ENCODE data around the gene DPP10. TPM values are rescaled to one million over a fixed set of nuclear protein-coding genes. Genes with fewer than 3 reads are reported as not detected.

The DPP10 gene
- total and polyA plus RNA-seq, 4 donors = 30.6 to 83.0 (median 48.0) TPM

GRCh38 chr2:114754907-114755563 lies 312.6 kb downstream of the DPP10 start:
- Histone ChIP-seq H3K4me1 (ENCODE audit: control insufficient read depth, insufficient read depth, low read length) (no peaks in the 10 kb centered on the region), H3K27ac (ENCODE audit: low read depth, low read length) (no peak overlapping the region), H3K36me3 (ENCODE audit: control insufficient read depth, insufficient read depth, low read length) (no peaks in the 10 kb centered on the region), H3K4me3 (ENCODE audit: low read depth, low read length) (no peak overlapping the region), H3K27me3 (ENCODE audit: control insufficient read depth, insufficient read depth, low read length) (peaks cover 1% of the 10 kb centered on the region), H3K9me3 (ENCODE audit: control insufficient read depth, insufficient read depth, low read length) (no peaks in the 10 kb centered on the region)
- WGBS (ENCODE audit: insufficient coverage) = 100% methylated on average over 1 of the region's 3 CpGs
- no peak for DNase-seq (ENCODE audit: low read depth in 4 of 6, low spot score in 6 of 6)

GRCh38 chr2:114762376-114762775 lies 319.9 kb downstream of the DPP10 start:
- no CpG with 5 or more reads among the region's 1 CpG for WGBS (ENCODE audit: insufficient coverage)
- peak in 1 of 6 donors; percentile 63 for DNase-seq (ENCODE audit: low read depth in 4 of 6, low spot score in 6 of 6)
- no peaks in the 10 kb centered on the region for H3K36me3 ChIP-seq (ENCODE audit: control insufficient read depth, insufficient read depth, low read length)
- H3K27ac ChIP-seq (ENCODE audit: low read depth, low read length) = no peak overlapping the region
- no peak overlapping the region for H3K4me3 ChIP-seq (ENCODE audit: low read depth, low read length)
- no peaks in the 10 kb centered on the region for H3K4me1 ChIP-seq (ENCODE audit: control insufficient read depth, insufficient read depth, low read length)
- H3K27me3 ChIP-seq (ENCODE audit: control insufficient read depth, insufficient read depth, low read length) = peaks cover 2% of the 10 kb centered on the region
- H3K9me3 ChIP-seq (ENCODE audit: control insufficient read depth, insufficient read depth, low read length) = no peaks in the 10 kb centered on the region

- Histone ChIP-seq H3K27me3 (ENCODE audit: control insufficient read depth, insufficient read depth, low read length) (peaks cover 2% of the 10 kb centered on the region), H3K4me3 (ENCODE audit: low read depth, low read length) (no peak overlapping the region), H3K36me3 (ENCODE audit: control insufficient read depth, insufficient read depth, low read length) (no peaks in the 10 kb centered on the region), H3K4me1 (ENCODE audit: control insufficient read depth, insufficient read depth, low read length) (no peaks in the 10 kb centered on the region), H3K9me3 (ENCODE audit: control insufficient read depth, insufficient read depth, low read length) (no peaks in the 10 kb centered on the region), H3K27ac (ENCODE audit: low read depth, low read length) (no peak overlapping the region)
- peak in 2 of 6 donors; percentile 39 to 48 for DNase-seq (ENCODE audit: low read depth in 4 of 6, low spot score in 6 of 6)
- WGBS (ENCODE audit: insufficient coverage) = 33% methylated on average over 4 of the region's 6 CpGs
These were observed 320.5 kb downstream of the DPP10 start for GRCh38 chr2:114762986-114763385.

DNA sequence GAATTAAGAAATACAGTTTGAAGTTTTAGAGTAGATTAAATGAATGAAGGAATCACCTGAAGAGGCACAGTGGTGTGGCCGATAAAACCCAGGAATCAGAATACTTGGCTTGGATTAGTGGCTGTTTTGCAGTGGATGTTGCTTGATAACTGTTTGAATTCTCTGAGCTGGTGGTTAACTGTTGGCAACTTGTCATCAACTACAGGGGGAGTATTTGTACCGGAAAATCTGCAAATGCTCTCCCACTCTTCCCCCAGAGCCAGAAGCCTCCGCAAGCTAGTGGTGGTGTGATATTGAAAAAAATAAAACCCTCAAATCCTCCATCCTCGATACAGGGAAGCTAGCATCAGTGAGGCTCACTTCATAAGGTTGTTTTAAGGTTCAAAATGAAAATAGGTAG lies 326.7 kb downstream of the DPP10 start:
- no peaks in the 10 kb centered on the region for H3K9me3 ChIP-seq (ENCODE audit: control insufficient read depth, insufficient read depth, low read length)
- no peak for DNase-seq (ENCODE audit: low read depth in 4 of 6, low spot score in 6 of 6)
- no peaks in the 10 kb centered on the region for H3K4me1 ChIP-seq (ENCODE audit: control insufficient read depth, insufficient read depth, low read length)
- no peaks in the 10 kb centered on the region for H3K27me3 ChIP-seq (ENCODE audit: control insufficient read depth, insufficient read depth, low read length)
- no peak overlapping the region for H3K4me3 ChIP-seq (ENCODE audit: low read depth, low read length)
- no peaks in the 10 kb centered on the region for H3K36me3 ChIP-seq (ENCODE audit: control insufficient read depth, insufficient read depth, low read length)
- WGBS (ENCODE audit: insufficient coverage) = 100% methylated on average over 1 of the region's 4 CpGs
- no peak overlapping the region for H3K27ac ChIP-seq (ENCODE audit: low read depth, low read length)

DNA sequence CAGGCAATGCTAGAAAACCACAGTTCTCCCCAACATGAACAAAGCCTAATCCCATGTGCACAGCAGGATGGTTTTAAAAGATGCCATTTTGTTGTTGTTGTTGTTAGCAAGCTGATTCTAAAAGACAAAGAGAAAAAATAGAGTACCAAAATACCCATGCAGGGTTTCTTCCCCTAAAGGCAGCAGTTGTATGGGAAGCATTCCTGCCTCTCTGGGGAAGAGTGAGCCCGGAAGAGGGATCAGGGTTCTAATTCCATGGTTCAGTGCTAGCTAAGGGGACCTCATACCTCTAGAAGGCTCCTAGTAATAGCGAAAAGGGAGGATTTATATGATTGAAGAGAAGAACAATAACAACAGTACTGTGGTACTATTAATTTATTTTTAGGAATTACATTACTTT lies 327.6 kb downstream of the DPP10 start:
- no peak for DNase-seq (ENCODE audit: low read depth in 4 of 6, low spot score in 6 of 6)
- H3K4me3 ChIP-seq (ENCODE audit: low read depth, low read length) = no peak overlapping the region
- no peak overlapping the region for H3K27ac ChIP-seq (ENCODE audit: low read depth, low read length)
- H3K36me3 ChIP-seq (ENCODE audit: control insufficient read depth, insufficient read depth, low read length) = no peaks in the 10 kb centered on the region
- 33% methylated on average over 1 of the region's 2 CpGs for WGBS (ENCODE audit: insufficient coverage)
- no peaks in the 10 kb centered on the region for H3K9me3 ChIP-seq (ENCODE audit: control insufficient read depth, insufficient read depth, low read length)
- H3K4me1 ChIP-seq (ENCODE audit: control insufficient read depth, insufficient read depth, low read length) = no peaks in the 10 kb centered on the region
- no peaks in the 10 kb centered on the region for H3K27me3 ChIP-seq (ENCODE audit: control insufficient read depth, insufficient read depth, low read length)

DNA sequence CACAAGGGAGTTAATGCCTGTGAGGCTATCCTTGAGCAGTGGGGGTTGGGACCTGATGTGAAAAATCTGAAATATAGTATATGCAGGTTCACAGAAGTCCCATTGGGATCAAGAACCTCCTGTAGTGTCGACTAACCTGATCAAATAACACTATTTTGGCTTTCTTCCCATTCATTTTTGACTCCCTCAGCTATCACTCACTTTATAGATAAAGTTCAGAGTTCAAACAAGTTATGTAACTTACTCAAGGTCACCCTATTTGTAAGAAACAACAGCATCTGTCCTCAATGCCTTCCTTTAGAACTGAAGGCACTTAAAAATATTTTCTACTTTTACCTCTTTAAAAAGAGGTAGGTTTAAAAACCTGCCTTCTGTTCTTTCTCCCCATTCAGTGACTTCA lies 341.6 kb downstream of the DPP10 start:
- H3K27me3 ChIP-seq (ENCODE audit: control insufficient read depth, insufficient read depth, low read length) = no peaks in the 10 kb centered on the region
- DNase-seq (ENCODE audit: low read depth in 4 of 6, low spot score in 6 of 6) = no peak
- 64% methylated on average over 1 of the region's 1 CpG for WGBS (ENCODE audit: insufficient coverage)
- H3K27ac ChIP-seq (ENCODE audit: low read depth, low read length) = no peak overlapping the region
- no peak overlapping the region for H3K4me3 ChIP-seq (ENCODE audit: low read depth, low read length)
- H3K36me3 ChIP-seq (ENCODE audit: control insufficient read depth, insufficient read depth, low read length) = no peaks in the 10 kb centered on the region
- H3K9me3 ChIP-seq (ENCODE audit: control insufficient read depth, insufficient read depth, low read length) = no peaks in the 10 kb centered on the region
- H3K4me1 ChIP-seq (ENCODE audit: control insufficient read depth, insufficient read depth, low read length) = no peaks in the 10 kb centered on the region

DNA sequence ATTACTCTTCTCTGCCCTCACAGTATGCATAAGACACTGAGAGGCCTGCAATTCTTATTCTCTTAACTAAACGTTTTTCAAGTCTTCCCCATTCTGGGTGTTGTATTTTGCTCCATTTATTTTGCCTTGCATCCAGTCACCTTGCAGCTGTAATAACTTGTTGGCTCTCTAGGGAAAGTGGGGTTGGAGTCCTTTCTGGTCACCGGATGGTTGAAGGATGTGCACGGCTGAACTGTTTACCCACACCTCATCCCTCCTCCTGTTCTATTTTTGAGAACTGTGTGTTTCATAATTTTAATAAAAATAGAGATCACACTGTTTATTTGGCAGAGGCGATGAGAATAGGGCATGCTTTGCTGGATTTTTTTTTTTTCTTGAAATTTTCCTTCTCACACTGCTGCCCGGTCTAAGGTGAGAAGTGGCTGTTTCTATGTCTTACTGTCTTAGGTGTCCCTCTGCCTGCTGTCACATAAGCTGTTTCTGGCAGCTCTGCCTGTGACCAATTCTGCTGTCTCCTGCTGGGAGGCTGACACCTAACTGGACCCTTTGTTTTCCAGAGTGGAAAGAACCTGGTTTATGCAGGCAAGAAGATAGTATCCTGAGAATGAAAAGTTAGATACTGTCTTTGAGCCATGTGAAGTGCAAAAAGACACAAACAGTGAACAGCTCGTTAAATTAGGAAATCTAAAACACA lies 342.6 kb downstream of the DPP10 start:
- Histone ChIP-seq H3K4me3 (ENCODE audit: low read depth, low read length) (no peak overlapping the region), H3K9me3 (ENCODE audit: control insufficient read depth, insufficient read depth, low read length) (no peaks in the 10 kb centered on the region), H3K4me1 (ENCODE audit: control insufficient read depth, insufficient read depth, low read length) (no peaks in the 10 kb centered on the region), H3K27ac (ENCODE audit: low read depth, low read length) (no peak overlapping the region), H3K36me3 (ENCODE audit: control insufficient read depth, insufficient read depth, low read length) (no peaks in the 10 kb centered on the region), H3K27me3 (ENCODE audit: control insufficient read depth, insufficient read depth, low read length) (no peaks in the 10 kb centered on the region)
- 86% methylated on average over 1 of the region's 6 CpGs for WGBS (ENCODE audit: insufficient coverage)
- peak in 1 of 6 donors; percentile 35 for DNase-seq (ENCODE audit: low read depth in 4 of 6, low spot score in 6 of 6)

DNA sequence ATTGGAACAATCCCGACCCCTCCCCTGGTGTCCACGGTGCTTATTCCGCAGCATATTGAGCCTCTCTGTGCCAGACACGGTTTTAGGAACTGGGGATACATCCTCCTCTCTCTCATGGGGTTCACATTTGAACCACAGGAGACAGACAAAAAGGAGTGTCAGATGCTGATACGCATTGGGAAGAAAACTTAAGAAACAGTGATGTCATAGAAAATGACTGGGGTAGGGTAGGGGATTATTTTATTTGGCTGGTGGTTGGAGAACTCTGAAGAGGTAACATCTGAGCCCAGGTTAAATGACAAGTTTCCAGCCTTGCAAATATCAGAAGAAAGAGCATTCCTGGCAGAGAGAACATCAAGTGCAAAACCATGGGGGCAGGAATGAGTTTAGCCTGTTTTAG lies 344.5 kb downstream of the DPP10 start:
- no peak overlapping the region for H3K4me3 ChIP-seq (ENCODE audit: low read depth, low read length)
- H3K36me3 ChIP-seq (ENCODE audit: control insufficient read depth, insufficient read depth, low read length) = no peaks in the 10 kb centered on the region
- no peaks in the 10 kb centered on the region for H3K4me1 ChIP-seq (ENCODE audit: control insufficient read depth, insufficient read depth, low read length)
- no peaks in the 10 kb centered on the region for H3K9me3 ChIP-seq (ENCODE audit: control insufficient read depth, insufficient read depth, low read length)
- 76% methylated on average over 2 of the region's 5 CpGs for WGBS (ENCODE audit: insufficient coverage)
- H3K27ac ChIP-seq (ENCODE audit: low read depth, low read length) = no peak overlapping the region
- DNase-seq (ENCODE audit: low read depth in 4 of 6, low spot score in 6 of 6) = no peak
- H3K27me3 ChIP-seq (ENCODE audit: control insufficient read depth, insufficient read depth, low read length) = no peaks in the 10 kb centered on the region

DNA sequence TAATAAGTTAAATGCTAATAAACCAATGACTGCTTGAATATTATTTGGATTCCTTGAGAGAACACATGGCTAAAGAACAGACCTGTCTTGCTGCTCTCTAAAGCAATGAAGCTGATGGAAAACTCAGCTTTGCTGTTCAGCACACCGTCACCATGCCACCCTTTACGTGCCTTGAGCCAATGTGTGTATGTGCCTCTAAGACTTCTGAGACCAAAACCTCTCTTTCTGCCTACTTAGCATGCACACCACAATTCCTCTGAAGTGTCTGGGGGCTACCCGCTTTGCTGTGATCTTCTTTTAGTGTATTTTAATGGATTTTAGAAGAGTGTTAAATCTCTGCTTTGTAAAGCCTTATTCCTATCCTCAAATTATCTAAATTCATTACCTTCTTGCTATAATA lies 345.0 kb downstream of the DPP10 start:
- no peaks in the 10 kb centered on the region for H3K4me1 ChIP-seq (ENCODE audit: control insufficient read depth, insufficient read depth, low read length)
- no peak overlapping the region for H3K27ac ChIP-seq (ENCODE audit: low read depth, low read length)
- no peaks in the 10 kb centered on the region for H3K9me3 ChIP-seq (ENCODE audit: control insufficient read depth, insufficient read depth, low read length)
- DNase-seq (ENCODE audit: low read depth in 4 of 6, low spot score in 6 of 6) = peak in 2 of 6 donors; percentile 22 to 71
- no peak overlapping the region for H3K4me3 ChIP-seq (ENCODE audit: low read depth, low read length)
- H3K36me3 ChIP-seq (ENCODE audit: control insufficient read depth, insufficient read depth, low read length) = no peaks in the 10 kb centered on the region
- H3K27me3 ChIP-seq (ENCODE audit: control insufficient read depth, insufficient read depth, low read length) = no peaks in the 10 kb centered on the region
- 53% methylated on average over 2 of the region's 3 CpGs for WGBS (ENCODE audit: insufficient coverage)

GRCh38 chr2:114789989-114790388 lies 347.5 kb downstream of the DPP10 start:
- DNase-seq (ENCODE audit: low read depth in 4 of 6, low spot score in 6 of 6) = no peak
- Histone ChIP-seq H3K27me3 (ENCODE audit: control insufficient read depth, insufficient read depth, low read length) (no peaks in the 10 kb centered on the region), H3K4me1 (ENCODE audit: control insufficient read depth, insufficient read depth, low read length) (no peaks in the 10 kb centered on the region), H3K27ac (ENCODE audit: low read depth, low read length) (no peak overlapping the region), H3K36me3 (ENCODE audit: control insufficient read depth, insufficient read depth, low read length) (no peaks in the 10 kb centered on the region), H3K4me3 (ENCODE audit: low read depth, low read length) (no peak overlapping the region), H3K9me3 (ENCODE audit: control insufficient read depth, insufficient read depth, low read length) (no peaks in the 10 kb centered on the region)
- no CpG with 5 or more reads among the region's 1 CpG for WGBS (ENCODE audit: insufficient coverage)
